ENCODE measurements around the gene IL17RA.

DNA sequence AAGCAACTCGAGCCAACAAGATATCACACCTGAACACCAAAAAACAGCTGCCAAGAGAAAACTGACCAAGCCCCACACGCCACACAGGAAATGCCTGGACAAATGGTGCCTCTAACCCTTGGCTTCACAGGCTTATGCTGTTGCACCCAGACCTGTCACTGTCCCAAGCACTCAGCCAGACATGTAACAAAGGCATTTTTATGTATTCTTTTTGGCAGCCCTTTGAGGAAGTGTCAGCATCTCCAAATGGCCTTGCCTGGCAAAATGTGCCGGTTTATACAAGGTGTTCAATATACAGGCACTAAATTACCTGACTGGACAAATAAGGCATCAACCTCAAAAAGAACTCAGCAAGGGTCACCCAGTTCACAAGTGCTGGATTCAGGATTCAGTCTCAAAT, 68.2 kb downstream of the IL17RA start:
- TF ChIP-seq POLR2A (IDR thresholded peaks at IDR 0.05; ENCODE audit: low read depth, low read length), result no peak
- TF ChIP-seq, protein P1, sequence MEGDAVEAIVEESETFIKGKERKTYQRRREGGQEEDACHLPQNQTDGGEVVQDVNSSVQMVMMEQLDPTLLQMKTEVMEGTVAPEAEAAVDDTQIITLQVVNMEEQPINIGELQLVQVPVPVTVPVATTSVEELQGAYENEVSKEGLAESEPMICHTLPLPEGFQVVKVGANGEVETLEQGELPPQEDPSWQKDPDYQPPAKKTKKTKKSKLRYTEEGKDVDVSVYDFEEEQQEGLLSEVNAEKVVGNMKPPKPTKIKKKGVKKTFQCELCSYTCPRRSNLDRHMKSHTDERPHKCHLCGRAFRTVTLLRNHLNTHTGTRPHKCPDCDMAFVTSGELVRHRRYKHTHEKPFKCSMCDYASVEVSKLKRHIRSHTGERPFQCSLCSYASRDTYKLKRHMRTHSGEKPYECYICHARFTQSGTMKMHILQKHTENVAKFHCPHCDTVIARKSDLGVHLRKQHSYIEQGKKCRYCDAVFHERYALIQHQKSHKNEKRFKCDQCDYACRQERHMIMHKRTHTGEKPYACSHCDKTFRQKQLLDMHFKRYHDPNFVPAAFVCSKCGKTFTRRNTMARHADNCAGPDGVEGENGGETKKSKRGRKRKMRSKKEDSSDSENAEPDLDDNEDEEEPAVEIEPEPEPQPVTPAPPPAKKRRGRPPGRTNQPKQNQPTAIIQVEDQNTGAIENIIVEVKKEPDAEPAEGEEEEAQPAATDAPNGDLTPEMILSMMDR (conservative IDR thresholded peaks at IDR 0.05; ENCODE audit: low read depth, low read length), result no peak
- TF ChIP-seq CHD1 (IDR thresholded peaks at IDR 0.05; ENCODE audit: low read depth, low read length), result no peak
- TF ChIP-seq, protein P2, sequence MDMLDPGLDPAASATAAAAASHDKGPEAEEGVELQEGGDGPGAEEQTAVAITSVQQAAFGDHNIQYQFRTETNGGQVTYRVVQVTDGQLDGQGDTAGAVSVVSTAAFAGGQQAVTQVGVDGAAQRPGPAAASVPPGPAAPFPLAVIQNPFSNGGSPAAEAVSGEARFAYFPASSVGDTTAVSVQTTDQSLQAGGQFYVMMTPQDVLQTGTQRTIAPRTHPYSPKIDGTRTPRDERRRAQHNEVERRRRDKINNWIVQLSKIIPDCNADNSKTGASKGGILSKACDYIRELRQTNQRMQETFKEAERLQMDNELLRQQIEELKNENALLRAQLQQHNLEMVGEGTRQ (IDR thresholded peaks at IDR 0.05; ENCODE audit: low read depth, low read length), result no peak
